ENCODE results near the gene CSNK2A2.

- TF ChIP-seq CTCF (IDR thresholded peaks at IDR 0.05; ENCODE audit: low read length): no peak
- TF ChIP-seq EZH2phosphoT487 (IDR thresholded peaks at IDR 0.05; ENCODE audit: low read length): no peak
- TF ChIP-seq EZH2 (optimal IDR thresholded peaks at IDR 0.05; ENCODE audit: low read depth, low read length): no peak
Observed at GRCh38 chr16:58196898-58197313, 1.0 kb downstream of the CSNK2A2 start.

Data from MM.1S (cell line).